ENCODE results near the gene TMEM82. TPM values are rescaled to one million over a fixed set of nuclear protein-coding genes. Genes with fewer than 3 reads are reported as not detected.
A peak's percentile ranks its signal among the peaks of the same experiment; 100 is the strongest.

Gene TMEM82
- total RNA-seq, 1 experiment from 2014 or later: not detected

- in situ Hi-C loops (cut with HindIII; ENCODE audit: low pct_unique_long_range_greater_than_20kb, low sequenced_read_pairs): no loop called here
Measured at GRCh38 chr1:15732686-15733081, 9.6 kb upstream of the TMEM82 start.

GRCh38 chr1:15733218-15733725 lies 9.0 kb upstream of the TMEM82 start:
- in situ Hi-C loops (cut with HindIII; ENCODE audit: low pct_unique_long_range_greater_than_20kb, low sequenced_read_pairs): no loop called here
- DNase-seq (ENCODE audit: low read depth): no peak

More at GRCh38 chr1:15732686-15733081, 9.6 kb upstream of the TMEM82 start:
- DNase-seq (ENCODE audit: low read depth): no peak

- no peak for DNase-seq (ENCODE audit: low read depth)
- in situ Hi-C loops (cut with HindIII; ENCODE audit: low pct_unique_long_range_greater_than_20kb, low sequenced_read_pairs): no loop called here
Measured at GRCh38 chr1:15733726-15734226, 8.5 kb upstream of the TMEM82 start.

GRCh38 chr1:15734296-15734695 lies 8.0 kb upstream of the TMEM82 start:
- in situ Hi-C loops (cut with HindIII; ENCODE audit: low pct_unique_long_range_greater_than_20kb, low sequenced_read_pairs): no loop called here
- no peak for DNase-seq (ENCODE audit: low read depth)

DNA sequence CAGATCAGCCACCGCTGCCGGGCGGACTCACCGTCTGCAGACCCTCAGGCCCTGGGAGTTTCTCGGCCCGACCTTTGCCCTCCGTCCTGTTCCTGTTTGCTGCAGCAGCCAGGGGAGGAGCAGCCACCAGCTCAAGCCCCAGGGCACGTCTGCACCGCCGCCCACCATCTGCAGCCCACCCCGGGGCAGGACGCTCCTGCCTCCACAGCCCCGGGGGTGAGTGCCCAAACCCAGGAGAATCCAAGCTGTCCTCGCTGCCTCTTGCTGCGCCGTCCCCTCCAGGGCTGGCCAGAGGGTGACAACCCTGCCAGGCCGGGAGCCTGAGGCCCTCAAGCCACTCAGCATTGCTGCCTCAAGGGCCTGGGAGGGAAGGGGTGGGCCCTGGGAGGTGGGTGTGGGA lies 7.4 kb upstream of the TMEM82 start:
- no peak for DNase-seq (ENCODE audit: low read depth)
- in situ Hi-C loops (cut with HindIII; ENCODE audit: low pct_unique_long_range_greater_than_20kb, low sequenced_read_pairs): no loop called here

DNA sequence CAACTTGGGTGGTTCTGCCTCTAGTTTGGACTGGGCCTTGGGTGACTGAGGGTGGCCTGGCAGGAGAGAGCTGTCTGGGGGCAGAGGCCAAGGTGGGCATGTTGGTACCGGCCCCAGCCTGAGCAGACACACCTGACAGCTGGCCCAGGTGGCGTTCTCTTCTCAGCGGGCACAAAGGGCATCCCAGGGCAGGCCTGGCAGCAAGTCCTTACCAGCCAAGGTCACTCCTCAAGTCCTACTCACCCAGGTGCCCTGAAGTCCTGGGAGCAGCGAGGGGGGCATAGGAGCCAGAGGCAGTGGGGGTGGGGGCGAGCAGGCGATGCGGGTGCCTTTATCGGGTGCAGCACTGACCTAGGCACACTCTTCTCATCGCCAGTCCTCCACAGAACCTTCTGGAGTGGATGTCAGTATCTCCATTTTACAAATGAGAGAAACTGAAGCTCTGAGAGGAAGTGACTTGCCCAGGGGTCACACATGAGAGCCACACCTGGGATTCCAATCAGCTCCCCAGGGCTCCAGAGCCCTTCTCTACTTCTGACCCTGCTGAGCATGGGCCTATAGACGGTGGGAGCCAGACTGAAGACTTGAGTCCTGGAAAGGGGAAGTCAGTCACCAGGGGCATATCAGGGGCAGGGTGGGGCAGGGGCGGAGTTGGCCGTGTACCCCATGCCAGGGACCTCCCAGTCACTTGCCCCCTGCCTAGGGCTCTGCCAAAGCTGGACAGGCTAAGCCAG lies 6.8 kb upstream of the TMEM82 start:
- no peak for DNase-seq (ENCODE audit: low read depth)
- in situ Hi-C loops (cut with HindIII; ENCODE audit: low pct_unique_long_range_greater_than_20kb, low sequenced_read_pairs): no loop called here

DNA sequence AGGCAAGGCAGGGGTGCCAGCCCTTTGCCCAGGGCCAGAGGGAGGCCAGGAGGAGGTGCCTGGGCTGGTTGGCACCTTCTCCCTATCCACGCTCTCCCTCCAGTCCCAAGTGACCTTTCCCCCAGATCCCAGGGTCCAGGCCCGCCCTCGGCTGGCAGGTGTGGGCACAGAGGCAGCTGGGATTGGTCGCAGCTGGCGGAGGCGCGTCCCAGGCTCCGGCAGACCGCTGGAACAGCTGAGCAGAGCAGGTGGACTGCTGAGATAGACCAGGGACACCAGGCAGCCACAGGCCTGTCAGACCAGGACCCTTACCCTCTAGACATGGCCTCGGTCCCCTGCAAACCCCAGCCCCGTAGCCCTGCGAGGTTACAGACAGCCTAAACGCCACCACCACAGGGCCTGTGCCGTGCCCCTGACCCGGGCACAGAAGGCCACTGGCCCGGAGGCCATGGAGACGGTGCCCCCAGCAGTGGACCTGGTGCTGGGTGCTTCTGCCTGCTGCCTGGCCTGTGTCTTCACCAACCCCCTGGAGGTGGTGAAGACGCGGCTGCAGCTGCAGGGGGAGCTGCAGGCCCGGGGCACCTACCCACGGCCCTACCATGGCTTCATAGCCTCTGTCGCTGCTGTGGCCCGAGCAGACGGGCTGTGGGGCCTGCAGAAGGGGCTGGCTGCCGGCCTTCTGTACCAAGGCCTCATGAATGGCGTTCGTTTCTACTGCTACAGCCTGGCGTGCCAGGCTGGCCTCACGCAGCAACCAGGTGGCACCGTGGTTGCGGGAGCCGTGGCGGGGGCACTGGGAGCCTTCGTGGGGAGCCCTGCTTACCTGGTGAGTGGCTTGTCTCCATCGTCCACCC lies 6.0 kb upstream of the TMEM82 start, which contains the start of gene SLC25A34:
Gene SLC25A34, plus strand, starts transcription at position 221 of the 854 bp plus-strand sequence. Its CDS starts 228 bp downstream, at position 449.
- in situ Hi-C loops (cut with HindIII; ENCODE audit: low pct_unique_long_range_greater_than_20kb, low sequenced_read_pairs): no loop called here
- peak; percentile 22 for DNase-seq (ENCODE audit: low read depth)

GRCh38 chr1:15736892-15737261 lies 5.4 kb upstream of the TMEM82 start:
- in situ Hi-C loops (cut with HindIII; ENCODE audit: low pct_unique_long_range_greater_than_20kb, low sequenced_read_pairs): no loop called here
- DNase-seq (ENCODE audit: low read depth): no peak

- in situ Hi-C loops (cut with HindIII; ENCODE audit: low pct_unique_long_range_greater_than_20kb, low sequenced_read_pairs): no loop called here
Measured at GRCh38 chr1:15737324-15738319, 4.7 kb upstream of the TMEM82 start.

GRCh38 chr1:15738416-15739113 lies 3.7 kb upstream of the TMEM82 start:
- DNase-seq (ENCODE audit: low read depth): no peak
- in situ Hi-C loops (cut with HindIII; ENCODE audit: low pct_unique_long_range_greater_than_20kb, low sequenced_read_pairs): no loop called here

More at GRCh38 chr1:15737324-15738319, 4.7 kb upstream of the TMEM82 start:
- DNase-seq (ENCODE audit: low read depth): no peak

DNA sequence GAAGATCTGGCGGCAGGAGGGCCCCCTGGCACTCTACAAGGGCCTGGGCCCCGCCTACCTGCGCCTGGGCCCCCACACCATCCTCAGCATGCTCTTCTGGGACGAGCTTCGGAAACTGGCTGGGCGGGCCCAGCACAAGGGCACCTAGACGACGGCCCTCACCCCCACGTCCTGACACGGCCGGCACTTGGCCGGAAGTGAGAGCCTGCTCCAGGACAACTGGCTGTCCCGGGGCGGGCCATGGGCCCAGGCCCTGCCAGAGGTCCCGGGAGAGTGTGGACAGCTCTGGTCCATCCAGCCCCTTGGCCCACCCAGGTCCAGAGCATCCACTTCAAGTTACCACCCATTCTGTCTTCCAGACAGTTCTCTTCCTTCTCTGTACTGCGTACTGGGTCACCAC lies 3.0 kb upstream of the TMEM82 start:
- in situ Hi-C loops (cut with HindIII; ENCODE audit: low pct_unique_long_range_greater_than_20kb, low sequenced_read_pairs): no loop called here
- DNase-seq (ENCODE audit: low read depth): no peak

DNA sequence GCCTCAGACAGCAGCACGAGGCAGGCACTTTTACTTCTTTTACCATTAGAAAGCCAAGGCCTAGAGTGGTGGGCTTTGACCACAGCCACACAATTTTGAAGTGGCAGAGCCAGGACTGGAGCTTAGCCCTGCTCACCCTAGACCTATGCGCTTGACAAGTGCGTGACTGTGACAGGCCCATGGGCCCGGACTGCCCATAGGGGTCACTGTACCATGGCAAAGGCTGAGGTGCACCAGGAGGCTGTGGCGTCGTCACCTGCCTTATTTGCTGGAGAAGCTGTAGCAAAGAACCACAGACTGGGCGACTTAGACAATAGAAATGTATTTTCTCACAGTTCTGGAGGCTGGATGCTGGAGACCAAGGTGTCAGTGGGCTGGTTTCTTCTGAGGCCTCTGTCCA lies 2.6 kb upstream of the TMEM82 start:
- no peak for DNase-seq (ENCODE audit: low read depth)
- in situ Hi-C loops (cut with HindIII; ENCODE audit: low pct_unique_long_range_greater_than_20kb, low sequenced_read_pairs): no loop called here

- peak; percentile 61 for DNase-seq (ENCODE audit: low read depth)
- in situ Hi-C loops (cut with HindIII; ENCODE audit: low pct_unique_long_range_greater_than_20kb, low sequenced_read_pairs): no loop called here
Measured at GRCh38 chr1:15740924-15741850, 1.1 kb upstream of the TMEM82 start.

DNA sequence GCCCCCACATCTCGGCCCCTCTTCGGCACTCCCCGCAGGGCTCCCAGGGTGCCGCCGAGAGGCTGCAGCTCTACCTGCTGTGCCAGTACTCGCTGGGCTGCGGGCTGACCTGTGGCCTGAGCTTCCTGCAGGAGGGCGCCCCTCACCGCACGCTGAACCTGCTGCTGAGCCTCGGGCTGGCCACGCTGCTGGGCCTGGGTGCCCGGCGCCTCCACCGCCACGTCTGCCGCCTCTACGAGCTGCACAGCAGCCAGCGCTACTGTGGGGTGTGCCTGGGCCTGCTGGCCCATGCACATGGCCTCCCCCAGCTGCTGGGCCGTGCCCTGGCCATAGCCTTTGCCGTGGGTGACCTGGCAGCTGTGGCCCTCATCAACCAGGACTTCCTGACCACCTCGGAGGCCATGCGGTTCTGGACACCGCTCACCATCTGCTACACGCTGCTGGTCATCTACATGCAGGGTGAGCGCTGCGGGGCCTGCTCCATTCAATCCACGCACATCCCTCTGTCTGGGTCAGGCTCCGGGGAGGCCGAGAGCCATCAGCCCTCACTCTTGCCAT lies 1.9 kb downstream of the TMEM82 start:
- in situ Hi-C loops (cut with HindIII; ENCODE audit: low pct_unique_long_range_greater_than_20kb, low sequenced_read_pairs): no loop called here
- no peak for DNase-seq (ENCODE audit: low read depth)

- DNase-seq (ENCODE audit: low read depth): no peak
- in situ Hi-C loops (cut with HindIII; ENCODE audit: low pct_unique_long_range_greater_than_20kb, low sequenced_read_pairs): no loop called here
Measured at GRCh38 chr1:15747378-15747777, 5.1 kb downstream of the TMEM82 start.

- in situ Hi-C loops (cut with HindIII; ENCODE audit: low pct_unique_long_range_greater_than_20kb, low sequenced_read_pairs): no loop called here
- no peak for DNase-seq (ENCODE audit: low read depth)
Measured at GRCh38 chr1:15748264-15748663, 6.0 kb downstream of the TMEM82 start.
